HG02642 (cell line): Measurements from ENCODE around the gene ZBTB8OS.

Source experiments
- ATAC-seq: cut with Tn5 transposase; IDR thresholded peaks from one replicate; pipeline ENCODE4 v1.9.1; 2021; ENCODE audit warnings: mild to moderate bottlenecking; ENCODE audit not compliant: unreplicated experiment, poor library complexity

Gene ZBTB8OS

DNA sequence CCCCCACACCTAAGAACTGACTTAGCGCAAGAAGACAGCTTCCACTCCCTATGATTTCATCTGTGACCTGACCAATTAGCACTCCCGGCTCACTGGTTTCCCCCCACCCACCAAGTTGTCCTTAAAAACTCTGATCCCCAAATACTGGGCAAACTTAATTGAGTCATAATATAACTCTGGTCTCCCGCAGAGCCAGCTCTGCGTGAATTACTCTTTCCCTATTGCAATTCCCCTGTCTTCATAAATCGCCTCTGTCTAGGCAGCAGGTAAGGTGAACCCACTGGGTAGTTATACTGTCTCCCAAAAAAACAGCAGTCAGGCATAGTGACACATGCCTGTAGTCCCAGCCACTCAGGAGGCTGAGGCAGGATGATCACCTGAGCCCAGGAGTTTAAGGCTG, 36.9 kb downstream of the ZBTB8OS start:
- ATAC-seq, result no peak

GRCh38 chr1:32612189-32612881, 38.0 kb downstream of the ZBTB8OS start:
- peak; percentile 92 for ATAC-seq

GRCh38 chr1:32611859-32612188, 38.5 kb downstream of the ZBTB8OS start:
- ATAC-seq, result no peak

GRCh38 chr1:32609180-32609579, 41.2 kb downstream of the ZBTB8OS start:
- ATAC-seq, result no peak

GRCh38 chr1:32606565-32607371, 43.6 kb downstream of the ZBTB8OS start:
- ATAC-seq, result no peak

GRCh38 chr1:32605711-32606424, 44.5 kb downstream of the ZBTB8OS start:
- ATAC-seq, result no peak

GRCh38 chr1:32600034-32600433, 50.3 kb downstream of the ZBTB8OS start:
- no peak for ATAC-seq

- ATAC-seq, result no peak
Observed at GRCh38 chr1:32592943-32593342, 57.4 kb downstream of the ZBTB8OS start.

- no peak for ATAC-seq
Observed at GRCh38 chr1:32580348-32581017, 69.9 kb downstream of the ZBTB8OS start.
